ENCODE results near the gene PPP6R2. TPM values are rescaled to one million over a fixed set of nuclear protein-coding genes. Genes with fewer than 3 reads are reported as not detected.

PPP6R2 gene
- total and polyA plus RNA-seq, 2 of the 8 experiments (the other 6 are each of a cell fraction or from before 2014, with no cell fraction given), result 25.0 to 32.2 TPM

- TF ChIP-seq, protein P1, sequence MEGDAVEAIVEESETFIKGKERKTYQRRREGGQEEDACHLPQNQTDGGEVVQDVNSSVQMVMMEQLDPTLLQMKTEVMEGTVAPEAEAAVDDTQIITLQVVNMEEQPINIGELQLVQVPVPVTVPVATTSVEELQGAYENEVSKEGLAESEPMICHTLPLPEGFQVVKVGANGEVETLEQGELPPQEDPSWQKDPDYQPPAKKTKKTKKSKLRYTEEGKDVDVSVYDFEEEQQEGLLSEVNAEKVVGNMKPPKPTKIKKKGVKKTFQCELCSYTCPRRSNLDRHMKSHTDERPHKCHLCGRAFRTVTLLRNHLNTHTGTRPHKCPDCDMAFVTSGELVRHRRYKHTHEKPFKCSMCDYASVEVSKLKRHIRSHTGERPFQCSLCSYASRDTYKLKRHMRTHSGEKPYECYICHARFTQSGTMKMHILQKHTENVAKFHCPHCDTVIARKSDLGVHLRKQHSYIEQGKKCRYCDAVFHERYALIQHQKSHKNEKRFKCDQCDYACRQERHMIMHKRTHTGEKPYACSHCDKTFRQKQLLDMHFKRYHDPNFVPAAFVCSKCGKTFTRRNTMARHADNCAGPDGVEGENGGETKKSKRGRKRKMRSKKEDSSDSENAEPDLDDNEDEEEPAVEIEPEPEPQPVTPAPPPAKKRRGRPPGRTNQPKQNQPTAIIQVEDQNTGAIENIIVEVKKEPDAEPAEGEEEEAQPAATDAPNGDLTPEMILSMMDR (IDR thresholded peaks at IDR 0.05; ENCODE audit: control extremely low read depth in 1 of 3, insufficient read depth in 1 of 3, low read depth in 1 of 3, low read length in 3 of 3), result peak; percentile 56 to 90 (median 59)
- no peak for TF ChIP-seq HDAC6 (IDR thresholded peaks at IDR 0.05; ENCODE audit: low read depth, low read length)
- TF ChIP-seq YY1 (IDR thresholded peaks at IDR 0.05; ENCODE audit: low read depth, low read length), result peak; percentile 79; the same call in 1 of the 2 replicates
- TF ChIP-seq ATF3 (IDR thresholded peaks at IDR 0.05; ENCODE audit: insufficient read depth, low read depth, low read length), result no peak
- no peak for TF ChIP-seq CHD1 (IDR thresholded peaks at IDR 0.05; ENCODE audit: low read depth, low read length)
- no peak for TF ChIP-seq RNF2 (IDR thresholded peaks at IDR 0.05; ENCODE audit: borderline replicate concordance, low read depth, low read length, missing control alignments, poor library complexity, severe bottlenecking)
- TF ChIP-seq E2F6 (IDR thresholded peaks at IDR 0.05), result peak; percentile 33
- no peak for TF ChIP-seq CREB1 (IDR thresholded peaks at IDR 0.05)
- peak; percentile 15 to 63; a peak in 3 of 4 replicates for TF ChIP-seq RAD21 (IDR thresholded peaks at IDR 0.05 in 1 of 2, conservative IDR thresholded peaks at IDR 0.05 in 1 of 2; ENCODE audit: low read depth in 2 of 2, low read length in 2 of 2)
- TF ChIP-seq SIRT6 (IDR thresholded peaks at IDR 0.05; ENCODE audit: low read length), result no peak
- no peak for TF ChIP-seq ASH2L (IDR thresholded peaks at IDR 0.05; ENCODE audit: low read length)
- peak; percentile 53 for TF ChIP-seq TAF7 (optimal IDR thresholded peaks at IDR 0.05; ENCODE audit: borderline replicate concordance, low read depth, low read length)
- TF ChIP-seq BACH1 (IDR thresholded peaks at IDR 0.05; ENCODE audit: low read length), result peak; percentile 82; the same call in 1 of the 2 replicates
- peak; percentile 68; the same call in 1 of the 2 replicates for TF ChIP-seq GABPA (IDR thresholded peaks at IDR 0.05; ENCODE audit: borderline replicate concordance, insufficient read depth, low read length)
- TF ChIP-seq CTBP2 (IDR thresholded peaks at IDR 0.05; ENCODE audit: borderline replicate concordance, insufficient read depth, insufficient read length, low read length), result no peak
- peak in 1 of 2 experiments; percentile 80; a peak in 1 of 4 replicates for TF ChIP-seq SIN3A (conservative IDR thresholded peaks at IDR 0.05 in 1 of 2, IDR thresholded peaks at IDR 0.05 in 1 of 2; ENCODE audit: low read depth in 1 of 2, low read length in 2 of 2)
These were observed 16.0 kb upstream of the PPP6R2 start, which contains the start of gene DENND6B (continued) for GRCh38 chr22:50326956-50327710.
